Measurements from ENCODE around the gene SLC11A2.

- TF ChIP-seq CTCF (IDR thresholded peaks at IDR 0.05; ENCODE audit: low read length): no peak
- no peak for TF ChIP-seq EZH2 (IDR thresholded peaks at IDR 0.05; ENCODE audit: borderline replicate concordance, low read length)
Measured at GRCh38 chr12:50988871-50989270, 37.3 kb downstream of the SLC11A2 start.
